Endothelial cell (in vitro differentiated cells): ENCODE data around the gene BEND6. TPM values are rescaled to one million over a fixed set of nuclear protein-coding genes. Genes with fewer than 3 reads are reported as not detected.

Source experiments
- DNase-seq: peaks from one replicate; pipeline ENCODE4 v3.0.0; 2021; ENCODE audit warnings: low spot score
- H3K27ac Mint-ChIP-seq: one replicate; pipeline ENCODE4 v1.8.0; 2021; ENCODE audit warnings: mixed read lengths, inconsistent platforms; ENCODE audit not compliant: unreplicated experiment
- H3K27me3 Mint-ChIP-seq: one replicate; pipeline ENCODE4 v1.8.0; 2021; ENCODE audit warnings: mild to moderate bottlenecking, moderate library complexity, mixed read lengths, inconsistent platforms; ENCODE audit not compliant: unreplicated experiment
- H3K36me3 Mint-ChIP-seq: one replicate; pipeline ENCODE4 v1.8.0; 2021; ENCODE audit warnings: mild to moderate bottlenecking, low read depth, mixed read lengths, inconsistent platforms; ENCODE audit not compliant: unreplicated experiment
- H3K4me1 Mint-ChIP-seq: one replicate; pipeline ENCODE4 v1.8.0; 2021; ENCODE audit warnings: mild to moderate bottlenecking, mixed read lengths, inconsistent platforms; ENCODE audit not compliant: unreplicated experiment
- H3K4me3 Mint-ChIP-seq: one replicate; pipeline ENCODE4 v1.8.0; 2021; ENCODE audit warnings: mild to moderate bottlenecking, mixed read lengths, inconsistent platforms; ENCODE audit not compliant: unreplicated experiment
- H3K9me3 Mint-ChIP-seq: one replicate; pipeline ENCODE4 v1.8.0; 2021; ENCODE audit warnings: mixed read lengths, inconsistent platforms; ENCODE audit not compliant: unreplicated experiment
- CTCF ChIP-seq: fragments of 200-600 bp; sonication (generic); IDR thresholded peaks from one replicate; pipeline ENCODE4 v1.5.0; 2021; ENCODE audit warnings: antibody characterized with exemption; ENCODE audit not compliant: unreplicated experiment
- total RNA-seq: library from RNA; stranded (reverse); fragmentation: NEBNext Ultra II Directional; extraction: Animal tissue kit (Norgen Biotek cat#: 25700); gene quantifications from one replicate; pipeline ENCODE4 v1.2.1, GENCODE V29; 2021; ENCODE audit not compliant: unreplicated experiment

The BEND6 gene
- total RNA-seq, 1 donor from 2014 or later = 0.97 TPM

- H3K27me3 Mint-ChIP-seq = no peaks in the 10 kb centered on the region
- H3K36me3 Mint-ChIP-seq = no peaks in the 10 kb centered on the region
- DNase-seq = no peak
- H3K4me3 Mint-ChIP-seq = no peak overlapping the region
- peaks cover 5% of the 10 kb centered on the region for H3K4me1 Mint-ChIP-seq
- no peak overlapping the region for H3K27ac Mint-ChIP-seq
- H3K9me3 Mint-ChIP-seq = no peaks in the 10 kb centered on the region
- no peak for TF ChIP-seq CTCF
Observed at GRCh38 chr6:56965126-56965525, 10.2 kb downstream of the BEND6 start.

- no peak overlapping the region for H3K4me3 Mint-ChIP-seq
- H3K9me3 Mint-ChIP-seq = no peaks in the 10 kb centered on the region
Observed at GRCh38 chr6:56970849-56971248, 15.9 kb downstream of the BEND6 start.

GRCh38 chr6:56977192-56977591 lies 22.3 kb downstream of the BEND6 start:
- no peak for TF ChIP-seq CTCF
- H3K9me3 Mint-ChIP-seq = peaks cover 5% of the 10 kb centered on the region
- H3K36me3 Mint-ChIP-seq = peaks cover 8% of the 10 kb centered on the region
- H3K27ac Mint-ChIP-seq = no peak overlapping the region
- H3K4me1 Mint-ChIP-seq = no peaks in the 10 kb centered on the region
- no peak overlapping the region for H3K4me3 Mint-ChIP-seq
- H3K27me3 Mint-ChIP-seq = no peaks in the 10 kb centered on the region
- DNase-seq = no peak

More at GRCh38 chr6:56970849-56971248, 15.9 kb downstream of the BEND6 start:
- Mint-ChIP-seq H3K4me1 (no peaks in the 10 kb centered on the region), H3K27ac (no peak overlapping the region), H3K36me3 (no peaks in the 10 kb centered on the region), H3K27me3 (no peaks in the 10 kb centered on the region)
- no peak for TF ChIP-seq CTCF
- no peak for DNase-seq

GRCh38 chr6:56978530-56978929 lies 23.6 kb downstream of the BEND6 start:
- peak overlapping the region; percentile 21 for H3K4me3 Mint-ChIP-seq
- peaks cover 5% of the 10 kb centered on the region for H3K9me3 Mint-ChIP-seq
- no peak for TF ChIP-seq CTCF
- H3K36me3 Mint-ChIP-seq = peaks cover 8% of the 10 kb centered on the region
- H3K4me1 Mint-ChIP-seq = no peaks in the 10 kb centered on the region
- H3K27me3 Mint-ChIP-seq = no peaks in the 10 kb centered on the region
- H3K27ac Mint-ChIP-seq = no peak overlapping the region
- DNase-seq = no peak

- H3K27me3 Mint-ChIP-seq = no peaks in the 10 kb centered on the region
- H3K27ac Mint-ChIP-seq = no peak overlapping the region
- no peaks in the 10 kb centered on the region for H3K9me3 Mint-ChIP-seq
- H3K4me3 Mint-ChIP-seq = no peak overlapping the region
- H3K4me1 Mint-ChIP-seq = no peaks in the 10 kb centered on the region
- H3K36me3 Mint-ChIP-seq = no peaks in the 10 kb centered on the region
- TF ChIP-seq CTCF = no peak
- no peak for DNase-seq
Observed at GRCh38 chr6:56984361-56984760, 29.5 kb downstream of the BEND6 start.
